HepG2 (cell line): Measurements from ENCODE around the gene C2orf92. TPM values are rescaled to one million over a fixed set of nuclear protein-coding genes. Genes with fewer than 3 reads are reported as not detected.

Experiments used
- DZIP1 ChIP-seq: sonication (generic); formaldehyde crosslinking; IDR thresholded peaks from 2 replicates; pipeline ENCODE4 v1.5.0; 2020; ENCODE audit warnings: mild to moderate bottlenecking, missing genetic modification reagents
- HES4 ChIP-seq: sonication (generic); formaldehyde crosslinking; IDR thresholded peaks from 2 replicates; pipeline ENCODE4 v1.9.0; 2021; ENCODE audit warnings: mild to moderate bottlenecking, missing genetic modification reagents, borderline replicate concordance
- HMG20B ChIP-seq: conservative IDR thresholded peaks from 2 replicates; pipeline ENCODE4 v1.6.1; 2016; ENCODE audit warnings: missing genetic modification reagents, missing compliant biosample characterization
- KDM2A ChIP-seq: sonication (generic); formaldehyde crosslinking; IDR thresholded peaks from 2 replicates; pipeline ENCODE4 v1.4.0; 2020; ENCODE audit warnings: low read depth, missing genetic modification reagents, borderline replicate concordance
- NR2F2 ChIP-seq: IDR thresholded peaks from 2 replicates; pipeline ENCODE4 v1.6.1; 2012; ENCODE audit warnings: low read depth, inconsistent platforms, borderline replicate concordance
- PRMT3 ChIP-seq: sonication (generic); formaldehyde crosslinking; IDR thresholded peaks from 2 replicates; pipeline ENCODE4 v1.8.1; 2022; ENCODE audit warnings: low read depth, mild to moderate bottlenecking, moderate library complexity, missing genetic modification reagents, borderline replicate concordance
- U2AF1 ChIP-seq: fragments of 200-400 bp; formaldehyde crosslinking; optimal IDR thresholded peaks from 2 replicates; pipeline ENCODE3; 2017; ENCODE audit warnings: mild to moderate bottlenecking, low read depth, low read length
- ZNF30 ChIP-seq: sonication (generic); formaldehyde crosslinking; IDR thresholded peaks from 2 replicates; pipeline ENCODE4 v1.5.0; 2020; ENCODE audit warnings: mild to moderate bottlenecking, missing genetic modification reagents
- ZNF441 ChIP-seq: sonication (generic); formaldehyde crosslinking; IDR thresholded peaks from 2 replicates; pipeline ENCODE4 v1.7.0; 2021; ENCODE audit warnings: missing genetic modification reagents, borderline replicate concordance
- polyA plus RNA-seq, 8 experiments: library from polyadenylated mRNA; depleted of rRNA in 3 of 8; stranded (reverse) in 7 of 8; unstranded in 1 of 8; fragments of >200 nt; fragmentation: Illumina TruSeq in 4 of 8; extraction: Trizol in 4 of 8; gene quantifications; 2 replicates each; pipeline versions ENCODE4 v1.2.1 to v1.2.3, GENCODE V29; 2011 to 2016; ENCODE audit warnings: low read depth in 4 of 8, missing spikeins in 1 of 8, mixed read lengths in 1 of 8; ENCODE audit not compliant: insufficient read depth in 1 of 8
- total RNA-seq, 5 experiments: library from RNA; depleted of rRNA; stranded (reverse); fragments of >200 nt; fragmentation: Illumina TruSeq; extraction: Trizol; gene quantifications; 2 replicates each; pipeline ENCODE4 v1.2.3, GENCODE V29; 2016; ENCODE audit warnings: low read depth in 1 of 5
- TF ChIP-seq, protein P1 (sequence below): sonication (generic); formaldehyde crosslinking; IDR thresholded peaks from 2 replicates; pipeline ENCODE4 v1.4.0; 2020; ENCODE audit warnings: mild to moderate bottlenecking, missing genetic modification reagents, borderline replicate concordance
- TF ChIP-seq, protein P2 (sequence below), 2 experiments: fragments of 450-650 bp in 1 of 2; sonication (generic) in 1 of 2; formaldehyde crosslinking in 1 of 2; IDR thresholded peaks; 2 replicates each; pipeline versions ENCODE4 v1.6.1 to v1.8.0; 2016 to 2022; ENCODE audit warnings: antibody characterized with exemption in 1 of 2, mild to moderate bottlenecking in 1 of 2, missing genetic modification reagents in 1 of 2

Gene C2orf92
- total and polyA plus RNA-seq, 2 of the 13 experiments (the other 11 are each of a cell fraction or from before 2014, with no cell fraction given), result 4.9 to 5.0 TPM

- TF ChIP-seq, protein P1, sequence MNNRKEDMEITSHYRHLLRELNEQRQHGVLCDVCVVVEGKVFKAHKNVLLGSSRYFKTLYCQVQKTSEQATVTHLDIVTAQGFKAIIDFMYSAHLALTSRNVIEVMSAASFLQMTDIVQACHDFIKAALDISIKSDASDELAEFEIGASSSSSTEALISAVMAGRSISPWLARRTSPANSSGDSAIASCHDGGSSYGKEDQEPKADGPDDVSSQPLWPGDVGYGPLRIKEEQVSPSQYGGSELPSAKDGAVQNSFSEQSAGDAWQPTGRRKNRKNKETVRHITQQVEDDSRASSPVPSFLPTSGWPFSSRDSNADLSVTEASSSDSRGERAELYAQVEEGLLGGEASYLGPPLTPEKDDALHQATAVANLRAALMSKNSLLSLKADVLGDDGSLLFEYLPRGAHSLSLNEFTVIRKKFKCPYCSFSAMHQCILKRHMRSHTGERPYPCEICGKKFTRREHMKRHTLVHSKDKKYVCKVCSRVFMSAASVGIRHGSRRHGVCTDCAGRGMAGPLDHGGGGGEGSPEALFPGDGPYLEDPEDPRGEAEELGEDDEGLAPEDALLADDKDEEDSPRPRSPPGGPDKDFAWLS, result 0 out of 2 replicates have a peak, but pooled peaks have one; percentile 71
- TF ChIP-seq ZNF441 (CRISPR knock-in tag) (no peak), DZIP1 (CRISPR knock-in tag) (no peak), NR2F2 (no peak; the same call in 1 of the 2 replicates), PRMT3 (no peak), HES4 (peak; percentile 43; the same call in 1 of the 2 replicates), ZNF30 (CRISPR knock-in tag) (no peak), U2AF1 (no peak), KDM2A (CRISPR knock-in tag) (no peak; the same call in 1 of the 2 replicates), HMG20B (CRISPR knock-in tag) (no peak)
- TF ChIP-seq, protein P2, sequence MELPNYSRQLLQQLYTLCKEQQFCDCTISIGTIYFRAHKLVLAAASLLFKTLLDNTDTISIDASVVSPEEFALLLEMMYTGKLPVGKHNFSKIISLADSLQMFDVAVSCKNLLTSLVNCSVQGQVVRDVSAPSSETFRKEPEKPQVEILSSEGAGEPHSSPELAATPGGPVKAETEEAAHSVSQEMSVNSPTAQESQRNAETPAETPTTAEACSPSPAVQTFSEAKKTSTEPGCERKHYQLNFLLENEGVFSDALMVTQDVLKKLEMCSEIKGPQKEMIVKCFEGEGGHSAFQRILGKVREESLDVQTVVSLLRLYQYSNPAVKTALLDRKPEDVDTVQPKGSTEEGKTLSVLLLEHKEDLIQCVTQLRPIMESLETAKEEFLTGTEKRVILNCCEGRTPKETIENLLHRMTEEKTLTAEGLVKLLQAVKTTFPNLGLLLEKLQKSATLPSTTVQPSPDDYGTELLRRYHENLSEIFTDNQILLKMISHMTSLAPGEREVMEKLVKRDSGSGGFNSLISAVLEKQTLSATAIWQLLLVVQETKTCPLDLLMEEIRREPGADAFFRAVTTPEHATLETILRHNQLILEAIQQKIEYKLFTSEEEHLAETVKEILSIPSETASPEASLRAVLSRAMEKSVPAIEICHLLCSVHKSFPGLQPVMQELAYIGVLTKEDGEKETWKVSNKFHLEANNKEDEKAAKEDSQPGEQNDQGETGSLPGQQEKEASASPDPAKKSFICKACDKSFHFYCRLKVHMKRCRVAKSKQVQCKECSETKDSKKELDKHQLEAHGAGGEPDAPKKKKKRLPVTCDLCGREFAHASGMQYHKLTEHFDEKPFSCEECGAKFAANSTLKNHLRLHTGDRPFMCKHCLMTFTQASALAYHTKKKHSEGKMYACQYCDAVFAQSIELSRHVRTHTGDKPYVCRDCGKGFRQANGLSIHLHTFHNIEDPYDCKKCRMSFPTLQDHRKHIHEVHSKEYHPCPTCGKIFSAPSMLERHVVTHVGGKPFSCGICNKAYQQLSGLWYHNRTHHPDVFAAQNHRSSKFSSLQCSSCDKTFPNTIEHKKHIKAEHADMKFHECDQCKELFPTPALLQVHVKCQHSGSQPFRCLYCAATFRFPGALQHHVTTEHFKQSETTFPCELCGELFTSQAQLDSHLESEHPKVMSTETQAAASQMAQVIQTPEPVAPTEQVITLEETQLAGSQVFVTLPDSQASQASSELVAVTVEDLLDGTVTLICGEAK (IDR thresholded peaks at IDR 0.05), result no peak
- TF ChIP-seq, protein P2 (CRISPR knock-in tag; IDR thresholded peaks at IDR 0.05), result no peak
Measured at GRCh38 chr2:97662895-97663625, 6.5 kb upstream of the C2orf92 start (continued).
